HepG2 (cell line): ENCODE results near the gene RELB. TPM values are rescaled to one million over a fixed set of nuclear protein-coding genes. Genes with fewer than 3 reads are reported as not detected.

Experiments
- AHR ChIP-seq: IDR thresholded peaks from 2 replicates; pipeline ENCODE4 v1.6.1; 2018; ENCODE audit warnings: missing genetic modification reagents, missing compliant biosample characterization
- ATAD3A ChIP-seq: sonication (generic); formaldehyde crosslinking; IDR thresholded peaks from 2 replicates; pipeline ENCODE4 v1.4.0; 2020; ENCODE audit warnings: missing genetic modification reagents
- FLYWCH1 ChIP-seq: sonication (generic); formaldehyde crosslinking; IDR thresholded peaks from 2 replicates; pipeline ENCODE4 v1.8.1; 2023; ENCODE audit warnings: mild to moderate bottlenecking, missing genetic modification reagents
- NCOA2 ChIP-seq: sonication (generic); formaldehyde crosslinking; IDR thresholded peaks from 2 replicates; pipeline ENCODE4 v1.8.0; 2022; ENCODE audit warnings: inconsistent platforms
- RAD51 ChIP-seq: fragments of 450-650 bp; IDR thresholded peaks from 2 replicates; pipeline ENCODE4 v1.6.1; 2016; ENCODE audit warnings: borderline replicate concordance
- SNAPC2 ChIP-seq: sonication (generic); formaldehyde crosslinking; IDR thresholded peaks from 2 replicates; pipeline ENCODE4 v1.8.1; 2022; ENCODE audit warnings: mild to moderate bottlenecking, missing genetic modification reagents
- SRSF9 ChIP-seq: fragments of 200-400 bp; formaldehyde crosslinking; IDR thresholded peaks from 2 replicates; pipeline ENCODE4 v1.6.1; 2018; ENCODE audit warnings: borderline replicate concordance, mild to moderate bottlenecking, low read depth, low read length; ENCODE audit not compliant: insufficient read depth, poor library complexity, severe bottlenecking
- TBX3 ChIP-seq: fragments of 450-650 bp; IDR thresholded peaks from 2 replicates; pipeline ENCODE4 v1.6.1; 2017; ENCODE audit warnings: antibody characterized with exemption, mild to moderate bottlenecking, inconsistent platforms, borderline replicate concordance
- TGIF2 ChIP-seq: IDR thresholded peaks from 2 replicates; pipeline ENCODE4 v1.6.1; 2016; ENCODE audit warnings: control low read depth, missing compliant biosample characterization
- TSC22D2 ChIP-seq: sonication (generic); formaldehyde crosslinking; IDR thresholded peaks from 2 replicates; pipeline ENCODE4 v1.5.1; 2020; ENCODE audit warnings: missing genetic modification reagents, mild to moderate bottlenecking, borderline replicate concordance
- XRCC5 ChIP-seq: fragments of 200-400 bp; formaldehyde crosslinking; optimal IDR thresholded peaks from 2 replicates; pipeline ENCODE3; 2017; ENCODE audit warnings: mild to moderate bottlenecking, low read length
- ZFP36L2 ChIP-seq: sonication (generic); formaldehyde crosslinking; IDR thresholded peaks from 2 replicates; pipeline ENCODE4 v1.4.0; 2020; ENCODE audit warnings: missing genetic modification reagents
- ZIK1 ChIP-seq: sonication (generic); formaldehyde crosslinking; IDR thresholded peaks from 2 replicates; pipeline ENCODE4 v1.5.0; 2020; ENCODE audit warnings: mild to moderate bottlenecking, low read depth, missing genetic modification reagents, borderline replicate concordance
- ZKSCAN8 ChIP-seq: IDR thresholded peaks from 2 replicates; pipeline ENCODE4 v1.6.1; 2016; ENCODE audit warnings: borderline replicate concordance, missing genetic modification reagents, missing compliant biosample characterization
- ZNF33A ChIP-seq: sonication (generic); formaldehyde crosslinking; IDR thresholded peaks from 2 replicates; pipeline ENCODE4 v1.5.1; 2020; ENCODE audit warnings: missing genetic modification reagents, mild to moderate bottlenecking, moderate library complexity, borderline replicate concordance
- ZNF510 ChIP-seq: sonication (generic); formaldehyde crosslinking; IDR thresholded peaks from 2 replicates; pipeline ENCODE4 v1.4.0; 2020; ENCODE audit warnings: low read depth, mild to moderate bottlenecking, missing genetic modification reagents
- ZNF83 ChIP-seq: sonication (generic); formaldehyde crosslinking; IDR thresholded peaks from 2 replicates; pipeline ENCODE4 v1.4.0; 2020; ENCODE audit warnings: missing genetic modification reagents, mild to moderate bottlenecking, borderline replicate concordance
- polyA plus RNA-seq, 8 experiments: library from polyadenylated mRNA; depleted of rRNA in 3 of 8; stranded (reverse) in 7 of 8; unstranded in 1 of 8; fragments of >200 nt; fragmentation: Illumina TruSeq in 4 of 8; extraction: Trizol in 4 of 8; gene quantifications; 2 replicates each; pipeline versions ENCODE4 v1.2.1 to v1.2.3, GENCODE V29; 2011 to 2016; ENCODE audit warnings: low read depth in 4 of 8, missing spikeins in 1 of 8, mixed read lengths in 1 of 8; ENCODE audit not compliant: insufficient read depth in 1 of 8
- total RNA-seq, 5 experiments: library from RNA; depleted of rRNA; stranded (reverse); fragments of >200 nt; fragmentation: Illumina TruSeq; extraction: Trizol; gene quantifications; 2 replicates each; pipeline ENCODE4 v1.2.3, GENCODE V29; 2016; ENCODE audit warnings: low read depth in 1 of 5
- TF ChIP-seq, protein P1 (sequence below): sonication (generic); formaldehyde crosslinking; IDR thresholded peaks from 2 replicates; pipeline ENCODE4 v1.4.0; 2020; ENCODE audit warnings: missing genetic modification reagents, mild to moderate bottlenecking, borderline replicate concordance
- TF ChIP-seq, protein P2 (sequence below): sonication (generic); formaldehyde crosslinking; IDR thresholded peaks from 2 replicates; pipeline ENCODE4 v1.4.0; 2020; ENCODE audit warnings: missing genetic modification reagents
- TF ChIP-seq, protein P3 (sequence below): sonication (generic); formaldehyde crosslinking; IDR thresholded peaks from 2 replicates; pipeline ENCODE4 v1.5.1; 2020; ENCODE audit warnings: mild to moderate bottlenecking, missing genetic modification reagents
- TF ChIP-seq, protein P4 (sequence below): sonication (generic); formaldehyde crosslinking; IDR thresholded peaks from 2 replicates; pipeline ENCODE4 v1.8.0; 2023; ENCODE audit warnings: mild to moderate bottlenecking, missing genetic modification reagents

RELB gene
- total and polyA plus RNA-seq, 2 of the 13 experiments (the other 11 are each of a cell fraction or from before 2014, with no cell fraction given): 1.9 to 3.5 TPM

DNA sequence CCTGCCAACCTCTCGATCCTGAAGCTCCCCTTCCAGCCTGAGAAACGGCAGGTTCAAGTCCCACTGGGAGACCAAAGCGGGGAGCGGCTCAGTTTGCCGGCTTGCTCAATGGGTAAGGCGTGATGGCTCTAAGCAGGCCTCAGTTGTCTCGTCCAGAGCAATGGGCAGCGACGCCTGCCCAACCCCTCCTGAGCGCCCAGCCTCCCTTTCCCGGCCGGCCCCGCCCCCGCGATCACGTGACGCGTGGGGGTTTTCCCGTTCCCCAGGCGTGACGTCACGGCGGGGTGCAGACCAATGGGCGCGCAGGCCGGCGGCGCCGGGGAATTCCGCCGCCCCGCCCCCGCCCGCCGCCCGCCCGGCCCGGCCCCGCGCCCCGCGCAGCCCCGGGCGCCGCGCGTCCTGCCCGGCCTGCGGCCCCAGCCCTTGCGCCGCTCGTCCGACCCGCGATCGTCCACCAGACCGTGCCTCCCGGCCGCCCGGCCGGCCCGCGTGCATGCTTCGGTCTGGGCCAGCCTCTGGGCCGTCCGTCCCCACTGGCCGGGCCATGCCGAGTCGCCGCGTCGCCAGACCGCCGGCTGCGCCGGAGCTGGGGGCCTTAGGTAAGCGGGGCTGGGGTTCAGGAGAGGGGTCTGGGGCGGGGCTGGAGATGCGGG is at the start of gene RELB (continued):
- TF ChIP-seq ZNF83 (CRISPR knock-in tag): no peak
- TF ChIP-seq ZFP36L2 (CRISPR knock-in tag): no peak
- TF ChIP-seq AHR (CRISPR knock-in tag): no peak
- no peak for TF ChIP-seq ATAD3A (CRISPR knock-in tag)
- TF ChIP-seq ZNF33A (CRISPR knock-in tag): no peak
- TF ChIP-seq TBX3: no peak
- TF ChIP-seq, protein P1, sequence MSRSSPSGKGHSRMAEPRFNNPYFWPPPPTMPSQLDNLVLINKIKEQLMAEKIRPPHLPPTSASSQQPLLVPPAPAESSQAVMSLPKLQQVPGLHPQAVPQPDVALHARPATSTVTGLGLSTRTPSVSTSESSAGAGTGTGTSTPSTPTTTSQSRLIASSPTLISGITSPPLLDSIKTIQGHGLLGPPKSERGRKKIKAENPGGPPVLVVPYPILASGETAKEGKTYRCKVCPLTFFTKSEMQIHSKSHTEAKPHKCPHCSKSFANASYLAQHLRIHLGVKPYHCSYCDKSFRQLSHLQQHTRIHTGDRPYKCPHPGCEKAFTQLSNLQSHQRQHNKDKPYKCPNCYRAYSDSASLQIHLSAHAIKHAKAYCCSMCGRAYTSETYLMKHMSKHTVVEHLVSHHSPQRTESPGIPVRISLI (CRISPR knock-in tag): no peak
- TF ChIP-seq SNAPC2 (CRISPR knock-in tag): no peak
- TF ChIP-seq ZNF510 (CRISPR knock-in tag): no peak
- no peak for TF ChIP-seq TSC22D2
- TF ChIP-seq ZIK1 (CRISPR knock-in tag): no peak
- TF ChIP-seq TGIF2 (CRISPR knock-in tag): no peak
- TF ChIP-seq, protein P2, sequence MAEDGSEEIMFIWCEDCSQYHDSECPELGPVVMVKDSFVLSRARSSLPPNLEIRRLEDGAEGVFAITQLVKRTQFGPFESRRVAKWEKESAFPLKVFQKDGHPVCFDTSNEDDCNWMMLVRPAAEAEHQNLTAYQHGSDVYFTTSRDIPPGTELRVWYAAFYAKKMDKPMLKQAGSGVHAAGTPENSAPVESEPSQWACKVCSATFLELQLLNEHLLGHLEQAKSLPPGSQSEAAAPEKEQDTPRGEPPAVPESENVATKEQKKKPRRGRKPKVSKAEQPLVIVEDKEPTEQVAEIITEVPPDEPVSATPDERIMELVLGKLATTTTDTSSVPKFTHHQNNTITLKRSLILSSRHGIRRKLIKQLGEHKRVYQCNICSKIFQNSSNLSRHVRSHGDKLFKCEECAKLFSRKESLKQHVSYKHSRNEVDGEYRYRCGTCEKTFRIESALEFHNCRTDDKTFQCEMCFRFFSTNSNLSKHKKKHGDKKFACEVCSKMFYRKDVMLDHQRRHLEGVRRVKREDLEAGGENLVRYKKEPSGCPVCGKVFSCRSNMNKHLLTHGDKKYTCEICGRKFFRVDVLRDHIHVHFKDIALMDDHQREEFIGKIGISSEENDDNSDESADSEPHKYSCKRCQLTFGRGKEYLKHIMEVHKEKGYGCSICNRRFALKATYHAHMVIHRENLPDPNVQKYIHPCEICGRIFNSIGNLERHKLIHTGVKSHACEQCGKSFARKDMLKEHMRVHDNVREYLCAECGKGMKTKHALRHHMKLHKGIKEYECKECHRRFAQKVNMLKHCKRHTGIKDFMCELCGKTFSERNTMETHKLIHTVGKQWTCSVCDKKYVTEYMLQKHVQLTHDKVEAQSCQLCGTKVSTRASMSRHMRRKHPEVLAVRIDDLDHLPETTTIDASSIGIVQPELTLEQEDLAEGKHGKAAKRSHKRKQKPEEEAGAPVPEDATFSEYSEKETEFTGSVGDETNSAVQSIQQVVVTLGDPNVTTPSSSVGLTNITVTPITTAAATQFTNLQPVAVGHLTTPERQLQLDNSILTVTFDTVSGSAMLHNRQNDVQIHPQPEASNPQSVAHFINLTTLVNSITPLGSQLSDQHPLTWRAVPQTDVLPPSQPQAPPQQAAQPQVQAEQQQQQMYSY (CRISPR knock-in tag): no peak
- peak; percentile 34 for TF ChIP-seq XRCC5
- no peak for TF ChIP-seq ZKSCAN8 (CRISPR knock-in tag)
- no peak for TF ChIP-seq NCOA2 (CRISPR knock-in tag)
- no peak for TF ChIP-seq SRSF9
- TF ChIP-seq FLYWCH1 (CRISPR knock-in tag): no peak
- TF ChIP-seq, protein P3, sequence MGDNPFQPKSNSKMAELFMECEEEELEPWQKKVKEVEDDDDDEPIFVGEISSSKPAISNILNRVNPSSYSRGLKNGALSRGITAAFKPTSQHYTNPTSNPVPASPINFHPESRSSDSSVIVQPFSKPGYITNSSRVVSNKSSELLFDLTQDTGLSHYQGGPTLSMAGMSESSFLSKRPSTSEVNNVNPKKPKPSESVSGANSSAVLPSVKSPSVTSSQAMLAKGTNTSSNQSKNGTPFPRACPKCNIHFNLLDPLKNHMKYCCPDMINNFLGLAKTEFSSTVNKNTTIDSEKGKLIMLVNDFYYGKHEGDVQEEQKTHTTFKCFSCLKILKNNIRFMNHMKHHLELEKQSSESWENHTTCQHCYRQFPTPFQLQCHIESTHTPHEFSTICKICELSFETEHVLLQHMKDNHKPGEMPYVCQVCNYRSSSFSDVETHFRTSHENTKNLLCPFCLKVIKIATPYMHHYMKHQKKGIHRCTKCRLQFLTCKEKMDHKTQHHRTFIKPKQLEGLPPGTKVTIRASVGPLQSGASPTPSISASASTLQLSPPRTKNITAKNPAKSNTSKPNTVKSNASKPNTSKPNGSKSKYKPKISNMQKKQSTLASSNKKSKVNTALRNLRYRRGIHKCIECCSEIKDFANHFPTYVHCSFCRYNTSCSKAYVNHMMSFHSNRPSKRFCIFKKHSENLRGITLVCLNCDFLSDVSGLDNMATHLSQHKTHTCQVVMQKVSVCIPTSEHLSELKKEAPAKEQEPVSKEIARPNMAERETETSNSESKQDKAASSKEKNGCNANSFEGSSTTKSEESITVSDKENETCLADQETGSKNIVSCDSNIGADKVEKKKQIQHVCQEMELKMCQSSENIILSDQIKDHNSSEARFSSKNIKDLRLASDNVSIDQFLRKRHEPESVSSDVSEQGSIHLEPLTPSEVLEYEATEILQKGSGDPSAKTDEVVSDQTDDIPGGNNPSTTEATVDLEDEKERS: no peak
- peak; percentile 93 for TF ChIP-seq RAD51
- TF ChIP-seq, protein P4, sequence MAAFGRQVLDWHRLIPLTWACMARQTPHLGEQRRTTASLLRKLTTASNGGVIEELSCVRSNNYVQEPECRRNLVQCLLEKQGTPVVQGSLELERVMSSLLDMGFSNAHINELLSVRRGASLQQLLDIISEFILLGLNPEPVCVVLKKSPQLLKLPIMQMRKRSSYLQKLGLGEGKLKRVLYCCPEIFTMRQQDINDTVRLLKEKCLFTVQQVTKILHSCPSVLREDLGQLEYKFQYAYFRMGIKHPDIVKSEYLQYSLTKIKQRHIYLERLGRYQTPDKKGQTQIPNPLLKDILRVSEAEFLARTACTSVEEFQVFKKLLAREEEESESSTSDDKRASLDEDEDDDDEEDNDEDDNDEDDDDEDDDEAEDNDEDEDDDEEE (CRISPR knock-in tag): no peak
